Measurements from ENCODE around the gene EMSY. TPM values are rescaled to one million over a fixed set of nuclear protein-coding genes. Genes with fewer than 3 reads are reported as not detected.

The EMSY gene
- total RNA-seq, 1 donor from 2014 or later: 18.7 TPM

- peak overlapping the region; percentile 50 for H3K27ac ChIP-seq (replicated peaks)
Measured at GRCh38 chr11:76560219-76560618, 115.4 kb downstream of the EMSY start.

GRCh38 chr11:76561245-76561644 is 116.4 kb downstream of the EMSY start:
- Histone ChIP-seq H3K36me3 (no peaks in the 10 kb centered on the region), H3K27ac (replicated peaks) (peak overlapping the region; percentile 50), H3K9me3 (replicated peaks) (no peaks in the 10 kb centered on the region), H3K27me3 (ENCODE audit: low read depth) (peaks cover 5% of the 10 kb centered on the region), H3K4me3 (no peak overlapping the region), H3K4me1 (peaks cover 25% of the 10 kb centered on the region)
- no peak for TF ChIP-seq CTCF (IDR thresholded peaks at IDR 0.05; ENCODE audit: borderline replicate concordance)
- intact Hi-C loops (cut with micrococcal nuclease): no loop called here
- DNase-seq: no peak

More at GRCh38 chr11:76560219-76560618, 115.4 kb downstream of the EMSY start:
- DNase-seq: no peak
- Histone ChIP-seq H3K4me3 (no peak overlapping the region), H3K36me3 (no peaks in the 10 kb centered on the region), H3K9me3 (replicated peaks) (no peaks in the 10 kb centered on the region), H3K27me3 (ENCODE audit: low read depth) (peaks cover 5% of the 10 kb centered on the region), H3K4me1 (peaks cover 25% of the 10 kb centered on the region)
- intact Hi-C loops (cut with micrococcal nuclease): no loop called here
- no peak for TF ChIP-seq CTCF (IDR thresholded peaks at IDR 0.05; ENCODE audit: borderline replicate concordance)

- DNase-seq: no peak
- no peak overlapping the region for H3K27ac ChIP-seq (replicated peaks)
- no peaks in the 10 kb centered on the region for H3K9me3 ChIP-seq (replicated peaks)
- H3K36me3 ChIP-seq: no peaks in the 10 kb centered on the region
- no peak overlapping the region for H3K4me3 ChIP-seq
- intact Hi-C loops (cut with micrococcal nuclease): no loop called here
- peaks cover 5% of the 10 kb centered on the region for H3K27me3 ChIP-seq (ENCODE audit: low read depth)
- no peak for TF ChIP-seq CTCF (IDR thresholded peaks at IDR 0.05; ENCODE audit: borderline replicate concordance)
- peaks cover 25% of the 10 kb centered on the region for H3K4me1 ChIP-seq
Measured at GRCh38 chr11:76562541-76562940, 117.7 kb downstream of the EMSY start.

- Histone ChIP-seq H3K4me1 (peaks cover 21% of the 10 kb centered on the region), H3K36me3 (no peaks in the 10 kb centered on the region), H3K9me3 (replicated peaks) (no peaks in the 10 kb centered on the region), H3K27me3 (ENCODE audit: low read depth) (peaks cover 5% of the 10 kb centered on the region), H3K4me3 (no peak overlapping the region), H3K27ac (replicated peaks) (no peak overlapping the region)
- intact Hi-C loops (cut with micrococcal nuclease): no loop called here
- no peak for DNase-seq
- TF ChIP-seq CTCF (IDR thresholded peaks at IDR 0.05; ENCODE audit: borderline replicate concordance): peak; percentile 23
Measured at GRCh38 chr11:76564364-76564763, 119.5 kb downstream of the EMSY start.

GRCh38 chr11:76566811-76567210 is 122.0 kb downstream of the EMSY start:
- no peaks in the 10 kb centered on the region for H3K36me3 ChIP-seq
- no peak for TF ChIP-seq CTCF (IDR thresholded peaks at IDR 0.05; ENCODE audit: borderline replicate concordance)
- intact Hi-C loops (cut with micrococcal nuclease): no loop called here

GRCh38 chr11:76567261-76567660 is 122.4 kb downstream of the EMSY start:
- Histone ChIP-seq H3K36me3 (no peaks in the 10 kb centered on the region), H3K27ac (replicated peaks) (no peak overlapping the region), H3K4me1 (no peaks in the 10 kb centered on the region), H3K4me3 (no peak overlapping the region), H3K9me3 (replicated peaks) (no peaks in the 10 kb centered on the region), H3K27me3 (ENCODE audit: low read depth) (no peaks in the 10 kb centered on the region)
- DNase-seq: no peak
- no peak for TF ChIP-seq CTCF (IDR thresholded peaks at IDR 0.05; ENCODE audit: borderline replicate concordance)
- intact Hi-C loops (cut with micrococcal nuclease): no loop called here

More at GRCh38 chr11:76566811-76567210, 122.0 kb downstream of the EMSY start:
- Histone ChIP-seq H3K27me3 (ENCODE audit: low read depth) (no peaks in the 10 kb centered on the region), H3K27ac (replicated peaks) (no peak overlapping the region), H3K4me3 (no peak overlapping the region), H3K4me1 (no peaks in the 10 kb centered on the region), H3K9me3 (replicated peaks) (no peaks in the 10 kb centered on the region)
- no peak for DNase-seq
